GM12878 (cell line): ENCODE results near the gene CXCR6. TPM values are rescaled to one million over a fixed set of nuclear protein-coding genes. Genes with fewer than 3 reads are reported as not detected.
A peak's percentile ranks its signal among the peaks of the same experiment; 100 is the strongest.

Source experiments
- ATAC-seq: fragments of 200-7000 bp; cut with Tn5 transposase; 3 replicates; pipeline ENCODE4 v1.9.1; 2020; ENCODE audit warnings: mild to moderate bottlenecking, moderate library complexity
- BruUV-seq: library from RNA; stranded (reverse); fragments of 400-500 nt; replicated peaks from 2 replicates; lab custom pipeline; 2021; lab: Mats Ljungman, UMichigan
- CTCF ChIA-PET: fragments of 300-600 bp; sonication (Branson Sonifier 250); formaldehyde crosslinking; extraction: SDS; loops from one replicate; lab custom pipeline; 2021; ENCODE audit warnings: inconsistent platforms; lab: Yijun Ruan, JAX
- POLR2A ChIA-PET: fragments of 350-600 bp; formaldehyde crosslinking; extraction: SDS; loops from one replicate; lab custom pipeline; 2021; ENCODE audit warnings: inconsistent platforms; lab: Charles Lee
- RAD21 ChIA-PET: fragments of 300-600 bp; sonication (Branson Sonifier 250); formaldehyde crosslinking; loops from one replicate; lab custom pipeline; 2023; ENCODE audit warnings: antibody characterized with exemption; ENCODE audit not compliant: unreplicated experiment; lab: Charles Lee
- SMC1A ChIA-PET: fragments of 300-600 bp; sonication (Branson Sonifier 250); formaldehyde crosslinking; loops from one replicate; lab custom pipeline; 2023; ENCODE audit not compliant: unreplicated experiment, uncharacterized antibody; lab: Charles Lee
- DNase-seq: peaks from one replicate; pipeline ENCODE4 v3.0.0-alpha.2; 2011; ENCODE audit warnings: low read depth, low spot score
- FAIRE-seq: peaks from 3 replicates; lab custom pipeline; 2011; peaks lifted over from hg19 to GRCh38; lab: Jason Lieb, UNC
- H2AFZ ChIP-seq: 2 replicates; pipeline ENCODE4 v1.6.0; 2011; ENCODE audit warnings: low read depth, low read length, control low read depth; ENCODE audit not compliant: control insufficient read depth
- H3K27ac ChIP-seq: 2 replicates; pipeline ENCODE4 v1.5.1; 2011; ENCODE audit warnings: control low read depth; ENCODE audit not compliant: control insufficient read depth, insufficient read depth
- H3K27me3 ChIP-seq, 2 experiments: replicated peaks in 1 of 2; 2 replicates each; pipeline versions ENCODE4 v1.6.0 to v1.6.1; 2011; ENCODE audit warnings: low read length in 1 of 2; ENCODE audit not compliant: control insufficient read depth in 2 of 2, insufficient read depth in 2 of 2
- H3K36me3 ChIP-seq, 2 experiments: 2 replicates each; pipeline ENCODE4 v1.5.1; 2011; ENCODE audit warnings: low read length in 1 of 2; ENCODE audit not compliant: control insufficient read depth in 2 of 2, insufficient read depth in 2 of 2
- H3K4me1 ChIP-seq: 2 replicates; pipeline ENCODE4 v1.6.1; 2011; ENCODE audit warnings: mild to moderate bottlenecking, low read length, moderate library complexity, mixed read lengths; ENCODE audit not compliant: control insufficient read depth, insufficient read depth
- H3K4me2 ChIP-seq: 2 replicates; pipeline ENCODE4 v1.6.0; 2011; ENCODE audit warnings: control low read depth; ENCODE audit not compliant: control insufficient read depth, insufficient read depth
- H3K4me3 ChIP-seq: fragments of 200-600 bp; sonication (generic); 2 replicates; pipeline ENCODE4 v1.5.1; 2016
- H3K79me2 ChIP-seq: 2 replicates; pipeline ENCODE4 v1.6.0; 2011; ENCODE audit warnings: low read length; ENCODE audit not compliant: control insufficient read depth, insufficient read depth
- H3K9ac ChIP-seq: 2 replicates; pipeline ENCODE4 v1.8.0; 2011; ENCODE audit warnings: low read length, control low read depth, mixed read lengths; ENCODE audit not compliant: control insufficient read depth, insufficient read depth
- H3K9me3 ChIP-seq: replicated peaks from 3 replicates; pipeline ENCODE4 v1.5.1; 2011; ENCODE audit warnings: mild to moderate bottlenecking, low read length; ENCODE audit not compliant: control insufficient read depth, insufficient read depth
- H4K20me1 ChIP-seq: 2 replicates; pipeline ENCODE4 v1.6.0; 2011; ENCODE audit not compliant: control insufficient read depth, insufficient read depth
- CBX5 ChIP-seq: sonication (generic); IDR thresholded peaks from 2 replicates; pipeline ENCODE4 v1.6.1; 2016; ENCODE audit warnings: low read depth, moderate library complexity, mild to moderate bottlenecking, inconsistent platforms
- FOS ChIP-seq: IDR thresholded peaks from 3 replicates; pipeline ENCODE4 v1.6.1; 2011; ENCODE audit warnings: borderline replicate concordance; ENCODE audit not compliant: insufficient read length; ENCODE audit errors: extremely low read depth
- FOXK2 ChIP-seq: fragments of 450-650 bp; IDR thresholded peaks from 2 replicates; pipeline ENCODE4 v1.6.1; 2017; ENCODE audit warnings: mild to moderate bottlenecking, moderate library complexity
- HDAC2 ChIP-seq: fragments of 200-600 bp; sonication (generic); IDR thresholded peaks from 2 replicates; pipeline ENCODE4 v1.6.1; 2017
- JUND ChIP-seq: IDR thresholded peaks from 2 replicates; pipeline ENCODE4 v1.6.1; 2012; ENCODE audit warnings: low read depth, mild to moderate bottlenecking, low read length, improper control_type of control experiment, moderate library complexity
- KLF5 ChIP-seq: fragments of 450-650 bp; IDR thresholded peaks from 2 replicates; pipeline ENCODE4 v1.6.1; 2014; ENCODE audit warnings: mild to moderate bottlenecking; ENCODE audit not compliant: partially characterized antibody
- PAX5 ChIP-seq: IDR thresholded peaks from 2 replicates; pipeline ENCODE4 v1.6.1; 2011; ENCODE audit warnings: low read depth, low read length, borderline replicate concordance
- POLR2AphosphoS5 ChIP-seq: IDR thresholded peaks from 2 replicates; pipeline ENCODE4 v1.6.1; 2011; ENCODE audit warnings: mild to moderate bottlenecking, low read length, inconsistent platforms
- RELA ChIP-seq: fragments of 450-650 bp; IDR thresholded peaks from 2 replicates; pipeline ENCODE4 v1.8.0; 2014; ENCODE audit warnings: borderline replicate concordance; ENCODE audit not compliant: partially characterized antibody
- WRNIP1 ChIP-seq: IDR thresholded peaks from 2 replicates; pipeline ENCODE4 v1.6.1; 2011; ENCODE audit warnings: low read depth, low read length, improper control_type of control experiment, borderline replicate concordance
- ZNF207 ChIP-seq: fragments of 450-650 bp; IDR thresholded peaks from 2 replicates; pipeline ENCODE4 v1.6.1; 2014; ENCODE audit warnings: antibody characterized with exemption, mild to moderate bottlenecking, borderline replicate concordance
- ZZZ3 ChIP-seq: IDR thresholded peaks from 2 replicates; pipeline ENCODE4 v1.6.1; 2011; ENCODE audit warnings: low read depth; ENCODE audit not compliant: control insufficient read depth, insufficient read length
- WGBS: methylation state at CpG from one replicate; pipeline ENCODE4 v1.1.6; 2016; ENCODE audit warnings: low lambda C conversion rate; ENCODE audit not compliant: insufficient replicate concordance, insufficient coverage; ENCODE audit errors: missing lambda C conversion rate; 5-methylcytosine and 5-hydroxymethylcytosine counted together
- in situ Hi-C: fragments of 300-500 bp; cut with MboI; formaldehyde crosslinking; loops from 9 replicates; pipeline ENCODE4 v1.14.3; 2018; ENCODE audit warnings: mixed read lengths
- intact Hi-C: fragments of 100-400 bp; cut with micrococcal nuclease; formaldehyde crosslinking; loops from one replicate; pipeline ENCODE4 v1.14.2; 2022; ENCODE audit not compliant: unreplicated experiment
- polyA plus RNA-seq, 11 experiments: library from polyadenylated mRNA; depleted of rRNA in 4 of 11; unstranded in 6 of 11; stranded (reverse) in 5 of 11; fragments of >200 nt; fragmentation: Nextera tagmentation in 4 of 11; fragmentation: Illumina TruSeq in 1 of 11; extraction: Ambion mirVana in 4 of 11; extraction: Trizol in 1 of 11; gene quantifications; 1 replicate in 1 of 11; 2 replicates in 10 of 11; pipeline versions ENCODE4 v1.2.1 to v1.2.3, GENCODE V29; 2011 to 2016; ENCODE audit warnings: inconsistent platforms in 2 of 11, missing spikeins in 2 of 11, low read depth in 1 of 11
- total RNA-seq, 4 experiments: library from RNA; depleted of rRNA in 3 of 4; stranded (reverse); fragments of >200 nt in 3 of 4; fragmentation: Illumina TruSeq in 1 of 4; extraction: Trizol in 1 of 4; gene quantifications; 2 replicates each; pipeline versions ENCODE4 v1.2.1 to v1.2.3, GENCODE V29; 2013 to 2021
- TF ChIP-seq, protein P1 (sequence below): fragments of 450-650 bp; IDR thresholded peaks from 2 replicates; pipeline ENCODE4 v1.6.1; 2017; ENCODE audit warnings: low read depth, mild to moderate bottlenecking, moderate library complexity
- TF ChIP-seq, protein P2 (sequence below): fragments of 450-650 bp; IDR thresholded peaks from 2 replicates; pipeline ENCODE4 v1.6.1; 2018; ENCODE audit warnings: borderline replicate concordance, mild to moderate bottlenecking; ENCODE audit not compliant: partially characterized antibody

CXCR6 gene
- total and polyA plus RNA-seq, 10 of the 15 experiments (the other 5 are each of a cell fraction or from before 2014, with no cell fraction given) = 0.04 to 0.20 (median 0.12) TPM; not detected in 5

DNA sequence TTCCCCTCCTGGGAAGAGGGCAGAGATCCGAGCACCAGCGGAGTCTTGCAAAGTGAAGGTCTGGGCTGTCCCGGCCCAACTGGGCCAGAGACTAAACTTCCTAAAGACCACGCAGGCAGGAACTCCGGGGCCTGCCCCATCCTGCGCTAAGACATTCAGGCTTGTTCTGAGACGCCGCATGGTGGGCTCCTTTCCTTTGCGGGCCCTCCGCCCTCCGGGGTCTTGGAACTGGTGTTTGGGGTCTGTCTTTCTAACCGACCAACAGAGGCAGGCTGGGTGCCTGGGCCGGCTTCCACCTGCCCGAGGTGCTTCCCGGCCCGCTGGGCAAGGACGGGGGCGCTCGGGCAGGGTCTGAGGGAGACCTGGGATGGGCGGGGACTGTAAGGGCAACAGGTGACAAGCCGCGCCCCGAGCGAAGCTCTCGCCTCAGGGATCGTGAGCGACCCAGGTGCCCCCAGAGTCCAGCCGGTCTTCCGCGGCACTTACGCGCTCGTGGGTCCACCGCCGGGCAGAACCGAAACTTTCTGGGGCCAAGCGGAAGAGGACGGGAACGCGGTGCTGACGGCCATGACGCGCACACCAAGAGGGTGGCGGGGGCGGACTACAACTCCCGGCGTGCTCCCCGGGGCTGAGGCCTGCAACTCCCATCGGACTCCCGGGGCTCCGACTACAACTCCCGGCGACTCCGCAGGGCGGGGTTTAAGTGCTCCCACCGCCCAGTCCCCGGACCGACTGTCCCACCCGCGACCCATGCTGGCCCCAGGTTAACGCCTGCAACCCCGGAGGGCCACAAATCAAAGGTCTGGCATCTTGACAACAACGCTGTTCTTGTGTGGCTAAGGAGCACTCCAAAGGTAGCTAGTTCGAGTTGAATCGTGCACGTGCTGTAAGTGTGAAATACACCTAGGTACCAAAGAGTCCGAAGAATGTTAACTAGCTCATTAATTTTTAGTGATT, 52.2 kb downstream of the CXCR6 start, which contains the start of gene FYCO1:
FYCO1 (minus strand) TSS at position 589 of the 957 bp plus-strand sequence. CDS start 10,914 bp downstream, outside the sequence.
- TSS peak; percentile 89 for BruUV-seq
- in situ Hi-C loops = no loop called here
- peak within 1 kb of the TSS; percentile 81 for H3K9ac ChIP-seq
- peak; percentile 66 for FAIRE-seq
- RAD21 ChIA-PET = interaction anchor here (0.6 to 5.0 kb wide), 13 partner anchors 25 to 1001 kb away, joined by 3 to 32 read pairs (median 4); partner anchors contain the start of genes CCR1 and SACM1L
- SMC1A ChIA-PET = interaction anchor here (0.6 to 5.7 kb wide), 13 partner anchors 14 to 596 kb away, joined by 3 to 35 read pairs (median 8); no protein-coding TSS in a partner anchor
- H3K36me3 ChIP-seq = no peaks in the 10 kb centered on the region
- H3K79me2 ChIP-seq = peaks cover 16% of the 10 kb centered on the region
- H3K4me1 ChIP-seq = peaks cover 30% of the 10 kb centered on the region
- 2% methylated on average over 67 of the region's 67 CpGs for WGBS
- H2AFZ ChIP-seq = peak within 1 kb of the TSS; percentile 99
- intact Hi-C loops = no loop called here
- peak within 1 kb of the TSS; percentile 84 for H3K4me2 ChIP-seq
- H3K27me3 ChIP-seq = no peaks in the 10 kb centered on the region
- no peaks in the 10 kb centered on the region for H4K20me1 ChIP-seq
- CTCF ChIA-PET = interaction anchor here (0.9 to 5.2 kb wide), 10 partner anchors 9 to 131 kb away, joined by 3 to 40 read pairs (median 5); no protein-coding TSS in a partner anchor
- ATAC-seq = peak; percentile 94
- peak; percentile 59 for DNase-seq
- H3K4me3 ChIP-seq = peak within 1 kb of the TSS; percentile 79
- H3K27ac ChIP-seq = peak within 1 kb of the TSS; percentile 90
- H3K9me3 ChIP-seq = no peaks in the 10 kb centered on the region
- POLR2A ChIA-PET = interaction anchor here (0.6 to 3.0 kb wide), 6 partner anchors 22 to 335 kb away, joined by 3 to 16 read pairs (median 4); partner anchors contain the start of gene CXCR6
- no peak for TF ChIP-seq FOS
- TF ChIP-seq RELA = peak; percentile 56
- no peak for TF ChIP-seq PAX5
- TF ChIP-seq KLF5 = no peak
- no peak for TF ChIP-seq WRNIP1
- TF ChIP-seq, protein P1, sequence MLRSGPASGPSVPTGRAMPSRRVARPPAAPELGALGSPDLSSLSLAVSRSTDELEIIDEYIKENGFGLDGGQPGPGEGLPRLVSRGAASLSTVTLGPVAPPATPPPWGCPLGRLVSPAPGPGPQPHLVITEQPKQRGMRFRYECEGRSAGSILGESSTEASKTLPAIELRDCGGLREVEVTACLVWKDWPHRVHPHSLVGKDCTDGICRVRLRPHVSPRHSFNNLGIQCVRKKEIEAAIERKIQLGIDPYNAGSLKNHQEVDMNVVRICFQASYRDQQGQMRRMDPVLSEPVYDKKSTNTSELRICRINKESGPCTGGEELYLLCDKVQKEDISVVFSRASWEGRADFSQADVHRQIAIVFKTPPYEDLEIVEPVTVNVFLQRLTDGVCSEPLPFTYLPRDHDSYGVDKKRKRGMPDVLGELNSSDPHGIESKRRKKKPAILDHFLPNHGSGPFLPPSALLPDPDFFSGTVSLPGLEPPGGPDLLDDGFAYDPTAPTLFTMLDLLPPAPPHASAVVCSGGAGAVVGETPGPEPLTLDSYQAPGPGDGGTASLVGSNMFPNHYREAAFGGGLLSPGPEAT = peak; percentile 35; the same call in 1 of the 2 replicates
- TF ChIP-seq HDAC2 = no peak
- TF ChIP-seq ZNF207 = peak; percentile 39; the same call in 1 of the 2 replicates
- TF ChIP-seq, protein P2, sequence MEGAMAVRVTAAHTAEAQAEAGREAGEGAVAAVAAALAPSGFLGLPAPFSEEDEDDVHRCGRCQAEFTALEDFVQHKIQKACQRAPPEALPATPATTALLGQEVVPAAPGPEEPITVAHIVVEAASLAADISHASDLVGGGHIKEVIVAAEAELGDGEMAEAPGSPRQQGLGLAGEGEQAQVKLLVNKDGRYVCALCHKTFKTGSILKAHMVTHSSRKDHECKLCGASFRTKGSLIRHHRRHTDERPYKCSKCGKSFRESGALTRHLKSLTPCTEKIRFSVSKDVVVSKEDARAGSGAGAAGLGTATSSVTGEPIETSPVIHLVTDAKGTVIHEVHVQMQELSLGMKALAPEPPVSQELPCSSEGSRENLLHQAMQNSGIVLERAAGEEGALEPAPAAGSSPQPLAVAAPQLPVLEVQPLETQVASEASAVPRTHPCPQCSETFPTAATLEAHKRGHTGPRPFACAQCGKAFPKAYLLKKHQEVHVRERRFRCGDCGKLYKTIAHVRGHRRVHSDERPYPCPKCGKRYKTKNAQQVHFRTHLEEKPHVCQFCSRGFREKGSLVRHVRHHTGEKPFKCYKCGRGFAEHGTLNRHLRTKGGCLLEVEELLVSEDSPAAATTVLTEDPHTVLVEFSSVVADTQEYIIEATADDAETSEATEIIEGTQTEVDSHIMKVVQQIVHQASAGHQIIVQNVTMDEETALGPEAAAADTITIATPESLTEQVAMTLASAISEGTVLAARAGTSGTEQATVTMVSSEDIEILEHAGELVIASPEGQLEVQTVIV = no peak
- TF ChIP-seq ZZZ3 = no peak
- peak; percentile 66 for TF ChIP-seq POLR2AphosphoS5
- TF ChIP-seq CBX5 = no peak
- TF ChIP-seq FOXK2 = peak; percentile 8; the same call in 1 of the 2 replicates
- no peak for TF ChIP-seq JUND
